HG03520 (cell line): ENCODE results near the gene NRDE2.
"Not testable (repeated sequence)": the region's sequence is repeated elsewhere in the genome, so short reads cannot be mapped to it uniquely, and the experiment has no call there.

Experiments
- ATAC-seq: cut with Tn5 transposase; IDR thresholded peaks from one replicate; pipeline ENCODE4 v1.9.1; 2021; ENCODE audit warnings: mild to moderate bottlenecking, moderate library complexity; ENCODE audit not compliant: unreplicated experiment

Gene NRDE2

DNA sequence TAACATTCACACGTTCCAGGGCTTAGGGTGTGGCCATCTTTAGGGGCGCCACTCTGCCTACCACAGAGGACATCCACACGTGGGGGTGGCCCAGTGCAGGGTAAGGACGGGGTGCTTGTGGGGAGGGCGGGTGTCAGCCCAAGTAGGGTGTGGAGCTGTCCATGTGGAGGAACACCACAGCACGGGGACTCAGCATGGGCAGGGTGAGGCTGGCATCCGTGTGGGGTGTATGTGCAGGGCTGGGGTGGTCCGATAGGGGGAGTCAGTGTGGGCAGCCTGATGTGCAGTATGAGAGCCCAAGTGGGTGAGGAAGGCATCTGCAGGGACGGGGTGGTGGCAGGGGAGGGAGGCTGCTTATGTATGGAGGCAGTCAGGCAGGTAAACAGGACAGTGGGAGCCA is 57.7 kb downstream of the NRDE2 start:
- no peak for ATAC-seq

DNA sequence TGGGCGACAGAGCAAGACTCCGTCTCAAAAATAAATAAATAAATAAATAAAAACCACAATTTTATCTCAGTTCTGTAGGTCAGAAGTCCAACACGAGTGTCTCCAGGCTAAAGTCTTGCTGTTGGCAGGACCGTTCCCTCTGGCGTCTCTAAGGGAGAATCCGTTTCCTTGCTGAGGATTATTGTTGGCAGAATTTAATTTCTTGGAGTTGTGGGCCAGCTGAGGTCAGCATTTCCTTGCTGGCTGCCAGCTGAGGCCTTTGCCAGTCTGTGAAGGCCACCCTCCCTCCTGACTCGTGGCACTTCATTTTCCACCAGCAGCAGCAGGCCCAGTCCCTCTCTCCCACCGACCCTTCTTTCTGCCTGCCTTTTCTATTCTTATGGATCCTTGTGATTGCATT is 58.2 kb downstream of the NRDE2 start:
- no peak for ATAC-seq

GRCh38 chr14:90272523-90272922 is 59.2 kb downstream of the NRDE2 start:
- no peak for ATAC-seq

GRCh38 chr14:90268420-90268819 is 63.3 kb downstream of the NRDE2 start:
- ATAC-seq, result no peak

DNA sequence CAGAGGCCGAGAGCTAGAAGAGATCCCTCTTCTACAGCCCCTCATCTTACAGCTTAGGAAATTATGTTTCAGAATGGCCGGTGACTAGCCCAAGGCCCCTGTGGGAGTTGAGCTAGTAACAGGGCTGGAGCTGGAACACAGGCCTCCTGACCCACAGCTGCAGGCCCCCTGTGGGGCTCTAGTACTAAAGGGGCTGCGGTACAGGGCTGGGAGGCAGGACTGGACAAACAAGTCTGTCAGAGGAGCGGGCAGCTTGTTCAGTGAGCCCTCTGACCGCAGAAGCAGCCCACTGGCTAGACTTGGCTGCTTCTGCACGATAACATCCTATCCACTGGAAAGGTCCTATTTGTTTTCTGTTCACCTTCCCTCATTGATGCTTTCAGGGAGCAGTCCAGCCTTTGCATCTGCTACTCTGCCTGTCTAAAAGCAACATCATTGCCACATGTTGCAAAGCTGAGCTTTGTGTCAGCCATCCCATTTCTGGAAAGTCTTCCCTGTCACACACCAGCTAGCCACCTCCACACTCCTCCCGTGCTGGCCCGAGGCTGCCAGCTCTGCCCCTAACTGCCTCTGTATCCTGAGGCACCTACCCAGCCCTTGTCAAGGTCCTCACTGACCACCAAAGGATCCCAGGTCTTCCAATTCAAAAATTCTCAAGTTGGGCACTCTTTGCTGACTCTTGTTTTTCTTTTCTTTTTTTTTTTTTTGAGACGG is 65.1 kb downstream of the NRDE2 start:
- ATAC-seq, result no peak

DNA sequence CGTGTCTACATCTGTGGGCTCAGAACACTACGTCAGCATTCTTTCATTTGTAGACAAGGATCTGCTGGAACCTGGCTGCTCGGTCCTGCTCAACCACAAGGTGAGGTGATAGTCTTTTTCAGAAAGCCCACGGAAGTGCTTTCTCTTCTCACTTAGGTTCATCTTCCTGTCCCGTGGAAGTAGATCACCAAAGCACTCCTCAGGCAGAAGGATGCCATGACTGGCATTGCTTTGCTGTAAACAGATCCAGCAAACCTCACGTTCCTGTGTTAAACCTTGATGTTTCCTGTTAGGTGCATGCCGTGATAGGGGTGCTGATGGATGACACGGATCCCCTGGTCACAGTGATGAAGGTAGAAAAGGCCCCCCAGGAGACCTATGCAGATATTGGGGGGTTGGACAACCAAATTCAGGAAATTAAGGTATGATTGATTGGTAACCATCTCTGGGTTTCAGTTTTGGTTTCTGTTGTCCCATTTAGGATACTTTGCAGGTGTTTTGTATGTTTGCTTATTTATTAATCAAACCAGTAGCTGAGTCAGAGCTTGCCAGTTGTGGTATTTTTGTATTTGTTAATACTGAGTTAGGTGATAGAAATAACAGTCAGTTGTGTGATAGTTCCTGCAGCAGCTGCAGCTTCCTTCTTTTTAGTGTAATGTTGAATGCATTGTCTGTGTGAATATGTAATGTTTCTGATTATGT is 67.8 kb downstream of the NRDE2 start:
- ATAC-seq, result peak; percentile 65

GRCh38 chr14:90256354-90257131 is 75.2 kb downstream of the NRDE2 start, which contains the start of gene PSMC1:
TSS of gene PSMC1 (plus strand) at chr14:90256553. CDS start at chr14:90256598, 45 bp downstream.
- peak; percentile 95 for ATAC-seq

- ATAC-seq, result no peak
Observed at GRCh38 chr14:90255871-90256270, 75.9 kb downstream of the NRDE2 start.

DNA sequence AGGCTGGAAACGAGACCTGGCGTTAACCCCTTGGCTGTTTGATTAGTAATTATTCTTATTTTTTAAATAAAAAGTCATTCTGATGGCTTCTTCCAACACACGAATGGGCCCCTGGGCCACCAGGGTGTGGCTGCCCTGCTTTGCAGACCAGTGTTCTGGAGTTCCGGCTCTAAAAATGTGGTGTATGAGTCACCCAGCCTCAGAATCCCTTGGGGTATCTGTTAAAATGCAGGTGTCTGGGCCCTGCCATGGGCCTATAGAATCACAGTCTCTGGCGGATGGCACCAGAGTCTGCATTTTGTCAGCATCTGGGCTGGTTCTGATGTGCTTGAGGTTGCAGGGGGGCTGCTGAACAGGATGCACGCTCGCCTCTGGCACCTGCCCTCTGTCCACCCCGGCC is 77.9 kb downstream of the NRDE2 start:
- ATAC-seq, result no peak

DNA sequence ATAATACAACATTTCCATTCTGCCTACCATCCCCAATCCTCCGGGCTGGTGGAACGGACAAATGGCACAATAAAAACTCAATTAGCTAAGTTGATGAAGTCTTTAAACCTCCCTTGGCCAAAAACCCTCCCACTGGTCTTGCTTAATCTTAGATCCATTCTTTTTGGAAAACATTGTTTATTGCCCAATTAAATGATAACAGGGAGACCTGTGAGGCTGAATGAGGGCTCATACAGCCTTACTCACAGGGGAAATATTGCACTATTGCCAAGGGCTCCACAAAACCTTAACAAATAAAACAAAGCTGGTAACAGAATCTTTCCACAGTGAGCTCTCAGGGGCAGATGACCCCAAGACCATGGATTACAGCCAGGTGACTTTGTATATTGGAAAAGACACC is 83.1 kb downstream of the NRDE2 start:
- no peak for ATAC-seq

GRCh38 chr14:90247441-90247840 is 84.3 kb downstream of the NRDE2 start:
- not testable (repeated sequence) for ATAC-seq

DNA sequence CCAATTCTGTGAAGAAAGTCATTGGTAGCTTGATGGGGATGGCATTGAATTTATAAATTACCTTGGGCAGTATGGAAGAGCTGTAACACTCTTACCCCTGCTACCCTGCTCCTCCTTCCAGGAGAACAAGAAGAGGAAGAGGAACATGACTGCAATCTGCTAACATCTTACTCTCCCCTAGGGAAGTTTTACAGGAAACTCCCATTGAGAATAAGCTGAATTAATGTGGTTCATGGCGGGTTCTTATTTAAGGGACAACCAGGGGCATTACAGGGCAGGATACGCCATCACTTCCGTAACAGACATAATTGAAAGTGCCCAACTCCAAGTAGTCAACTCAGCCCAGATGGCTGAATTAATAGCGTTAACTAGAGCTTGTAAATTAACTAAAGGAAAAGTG is 84.8 kb downstream of the NRDE2 start:
- no peak for ATAC-seq

DNA sequence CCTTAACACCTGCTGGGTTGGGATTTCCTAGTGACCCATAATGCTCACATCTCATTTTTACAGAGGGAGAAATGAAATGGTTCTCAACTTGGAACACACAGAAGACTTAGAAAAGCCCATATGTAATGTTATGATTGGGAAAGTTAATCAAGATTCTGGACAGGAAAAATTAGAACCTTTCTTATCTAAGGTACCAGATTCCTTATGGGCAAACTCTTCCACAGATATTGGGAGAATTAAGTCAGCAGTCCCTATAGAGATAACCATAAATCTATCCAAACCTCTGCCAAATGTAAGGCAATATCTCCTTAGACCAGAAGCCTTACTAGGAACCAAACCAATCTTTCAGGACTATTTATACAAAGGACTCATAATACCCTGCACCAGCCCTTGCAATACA is 89.3 kb downstream of the NRDE2 start:
- no peak for ATAC-seq

DNA sequence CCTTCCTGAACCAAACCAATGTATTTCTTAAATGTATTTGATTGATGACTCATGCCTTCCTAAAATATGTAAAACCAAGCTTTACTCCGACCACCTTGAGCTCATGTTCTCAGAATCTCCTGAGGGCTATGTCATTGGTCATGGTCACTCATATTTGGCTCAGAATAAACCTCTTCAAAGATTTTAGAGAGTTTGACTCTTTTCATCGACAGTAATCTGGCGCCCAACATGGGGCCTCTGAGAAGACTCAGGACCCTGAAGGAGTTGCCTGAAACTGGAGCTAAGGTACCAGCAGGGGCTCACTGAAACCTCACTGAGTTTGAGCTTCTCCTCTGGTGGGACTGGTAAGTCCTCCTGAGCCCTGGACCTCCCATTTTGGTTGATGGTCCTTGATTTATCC is 92.6 kb downstream of the NRDE2 start:
- ATAC-seq, result no peak

DNA sequence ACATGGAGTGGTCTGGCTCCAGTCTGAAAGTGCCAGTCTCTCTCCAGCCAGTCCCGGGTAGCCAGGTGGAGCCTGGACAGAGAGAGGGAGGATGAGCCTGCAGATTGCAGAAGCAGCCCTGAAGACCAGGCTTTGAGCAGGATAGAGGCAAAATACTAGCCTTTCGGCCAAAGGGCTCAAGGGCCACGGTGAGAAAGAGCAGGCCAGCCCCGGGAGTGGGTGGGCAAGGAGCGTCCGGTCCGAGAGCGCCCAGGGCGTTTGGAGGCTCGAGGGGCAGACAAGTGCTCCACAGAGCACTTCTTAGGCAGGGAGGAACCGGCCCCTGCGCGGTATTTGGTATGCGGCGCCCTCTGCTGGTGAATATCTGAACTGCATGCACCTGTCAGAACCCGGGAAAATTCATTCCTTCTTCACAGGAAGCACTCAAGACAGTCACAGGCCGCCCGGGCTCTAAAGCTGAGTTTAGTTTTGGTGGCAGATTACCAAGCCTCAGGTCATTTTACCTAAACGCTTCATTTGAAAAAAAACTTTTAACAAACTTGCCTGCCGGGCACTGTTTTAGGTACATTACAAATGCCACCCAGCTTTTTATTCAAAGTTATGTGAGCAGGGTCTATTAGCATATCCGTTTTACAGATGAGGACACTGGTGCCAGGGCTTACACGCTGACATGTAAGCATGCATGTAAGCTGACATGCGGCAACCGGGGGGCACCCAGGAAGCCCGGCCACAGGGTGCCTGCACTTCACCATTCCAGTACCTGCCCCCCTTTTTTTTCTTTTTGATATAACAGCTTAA is 96.4 kb downstream of the NRDE2 start:
- ATAC-seq, result no peak

GRCh38 chr14:90229942-90230341 is 101.8 kb downstream of the NRDE2 start:
- ATAC-seq, result not testable (repeated sequence)

GRCh38 chr14:90228478-90228877 is 103.3 kb downstream of the NRDE2 start:
- ATAC-seq, result no peak
